Astrocyte of the cerebellum (primary cell): ENCODE measurements around the gene SYT9.
A peak's percentile ranks its signal among the peaks of the same experiment; 100 is the strongest.
"Not testable (repeated sequence)": the region's sequence is repeated elsewhere in the genome, so short reads cannot be mapped to it uniquely, and the experiment has no call there.

Source experiments
- DNase-seq: peaks from one replicate; pipeline ENCODE4 v3.0.0-alpha.2; 2011; ENCODE audit warnings: low read depth
- H3K4me3 ChIP-seq: 2 replicates; pipeline ENCODE4 v1.5.1; 2011; ENCODE audit warnings: mild to moderate bottlenecking, low read depth, low read length, moderate library complexity
- in situ Hi-C: cut with HindIII; loops from 2 replicates; pipeline ENCODE4 v1.10.0; 2017; ENCODE audit warnings: low sequenced_read_pairs
- TF ChIP-seq, protein P1 (sequence below): IDR thresholded peaks from 2 replicates; pipeline ENCODE4 v1.5.1; 2012; ENCODE audit warnings: low read length, low read depth, moderate library complexity, mild to moderate bottlenecking; ENCODE audit errors: missing control alignments

Gene SYT9

GRCh38 chr11:7514099-7514591 lies 262.4 kb downstream of the SYT9 start:
- in situ Hi-C loops = no loop called here
- peak overlapping the region; percentile 61 for H3K4me3 ChIP-seq
- TF ChIP-seq, protein P1, sequence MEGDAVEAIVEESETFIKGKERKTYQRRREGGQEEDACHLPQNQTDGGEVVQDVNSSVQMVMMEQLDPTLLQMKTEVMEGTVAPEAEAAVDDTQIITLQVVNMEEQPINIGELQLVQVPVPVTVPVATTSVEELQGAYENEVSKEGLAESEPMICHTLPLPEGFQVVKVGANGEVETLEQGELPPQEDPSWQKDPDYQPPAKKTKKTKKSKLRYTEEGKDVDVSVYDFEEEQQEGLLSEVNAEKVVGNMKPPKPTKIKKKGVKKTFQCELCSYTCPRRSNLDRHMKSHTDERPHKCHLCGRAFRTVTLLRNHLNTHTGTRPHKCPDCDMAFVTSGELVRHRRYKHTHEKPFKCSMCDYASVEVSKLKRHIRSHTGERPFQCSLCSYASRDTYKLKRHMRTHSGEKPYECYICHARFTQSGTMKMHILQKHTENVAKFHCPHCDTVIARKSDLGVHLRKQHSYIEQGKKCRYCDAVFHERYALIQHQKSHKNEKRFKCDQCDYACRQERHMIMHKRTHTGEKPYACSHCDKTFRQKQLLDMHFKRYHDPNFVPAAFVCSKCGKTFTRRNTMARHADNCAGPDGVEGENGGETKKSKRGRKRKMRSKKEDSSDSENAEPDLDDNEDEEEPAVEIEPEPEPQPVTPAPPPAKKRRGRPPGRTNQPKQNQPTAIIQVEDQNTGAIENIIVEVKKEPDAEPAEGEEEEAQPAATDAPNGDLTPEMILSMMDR = no peak
- no peak for DNase-seq

- no peak overlapping the region for H3K4me3 ChIP-seq
Observed at GRCh38 chr11:7515447-7515886, 263.8 kb downstream of the SYT9 start.

DNA sequence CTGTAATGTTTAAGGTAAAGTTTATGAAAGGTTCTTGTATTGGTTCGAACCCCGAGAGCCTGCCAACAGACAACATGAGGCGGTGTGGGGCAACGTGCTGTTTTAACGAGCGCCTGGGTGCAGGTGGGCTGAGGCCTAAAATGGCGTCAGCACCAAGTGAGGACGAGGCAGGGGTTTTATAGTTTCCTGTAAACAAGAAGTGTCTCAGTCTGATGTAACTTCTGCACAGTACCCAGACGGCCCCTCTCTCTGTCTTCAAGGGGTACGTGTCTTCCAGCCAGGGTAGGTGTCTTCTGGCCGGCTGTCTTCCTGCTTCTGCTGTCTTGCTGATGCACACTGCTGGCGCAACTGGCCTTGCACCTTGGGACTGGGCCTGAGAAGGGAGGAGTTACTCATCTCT lies 264.8 kb downstream of the SYT9 start:
- TF ChIP-seq, protein P1 = no peak
- in situ Hi-C loops = no loop called here

More at GRCh38 chr11:7515447-7515886, 263.8 kb downstream of the SYT9 start:
- TF ChIP-seq, protein P1 = no peak
- DNase-seq = no peak
- in situ Hi-C loops = no loop called here

GRCh38 chr11:7517743-7518142 lies 266.0 kb downstream of the SYT9 start:
- H3K4me3 ChIP-seq, in situ Hi-C loops, DNase-seq: not testable (repeated sequence)

More for the DNA sequence above, 264.8 kb downstream of the SYT9 start:
- H3K4me3 ChIP-seq = no peak overlapping the region
- no peak for DNase-seq
